Posterior vena cava (tissue), 2 donors: ENCODE data around the gene RELL1. TPM values are rescaled to one million over a fixed set of nuclear protein-coding genes. Genes with fewer than 3 reads are reported as not detected.
"Not testable (repeated sequence)": the region's sequence is repeated elsewhere in the genome, so short reads cannot be mapped to it uniquely, and the experiment has no call there.

Experiments used
- DNase-seq: peaks from one replicate; pipeline ENCODE4 v3.0.0-alpha.2; 2020; ENCODE audit warnings: low spot score
- intact Hi-C, 2 donors: fragments of 100-400 bp; cut with DNase I; formaldehyde crosslinking; loops; one replicate each; pipeline versions ENCODE4 v1.14.1 to v1.14.2; 2022 to 2023
- total RNA-seq, 2 donors: library from RNA; stranded (reverse); fragmentation: NEBNext Ultra II Directional; extraction: Animal tissue kit (Norgen Biotek cat#: 25700); gene quantifications; one replicate each; pipeline ENCODE4 v1.2.1, GENCODE V29; 2021
- donor health status: DM: yes; HTN: yes; CAD: no.
- donor health status: DM: yes; HTN: yes; CAD: no.

The RELL1 gene
- total RNA-seq, 2 donors from 2014 or later, result 33.6 to 40.5 TPM

DNA sequence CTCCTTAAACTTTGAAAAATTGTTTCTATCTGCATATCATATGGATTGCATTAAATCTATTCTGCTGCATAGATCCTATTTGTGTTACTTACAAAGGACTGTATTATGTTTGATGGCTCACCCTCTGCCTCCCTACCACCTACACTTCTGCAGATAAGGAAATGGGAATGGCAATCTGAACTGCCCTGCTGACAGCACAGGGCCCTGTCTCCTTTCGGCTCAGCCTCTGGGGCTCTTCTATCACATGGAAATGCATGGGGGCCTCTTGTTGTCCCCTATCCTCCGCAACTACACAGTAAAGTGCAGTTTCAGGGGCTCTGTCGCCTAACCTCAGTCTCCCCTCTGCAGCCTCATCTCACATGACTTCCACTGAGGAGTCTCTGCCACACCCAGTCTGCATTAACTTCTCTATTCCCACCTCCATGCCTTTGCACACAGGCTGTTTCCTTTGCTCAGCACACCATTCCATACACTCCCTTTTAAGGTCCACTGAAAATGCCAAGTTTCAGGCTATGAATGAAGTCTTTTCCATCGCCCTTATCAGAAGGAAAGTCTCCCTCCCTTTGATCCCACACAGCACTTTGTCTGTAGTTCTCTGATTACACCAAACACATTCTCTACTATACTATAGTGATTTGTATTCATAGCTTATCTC is 12.5 kb downstream of the RELL1 start:
- DNase-seq, result no peak
- intact Hi-C loops, result loop anchor here in 1 of 2 donors (10.0 kb wide), 1 partner anchor 49 kb away; no protein-coding TSS in a partner anchor

DNA sequence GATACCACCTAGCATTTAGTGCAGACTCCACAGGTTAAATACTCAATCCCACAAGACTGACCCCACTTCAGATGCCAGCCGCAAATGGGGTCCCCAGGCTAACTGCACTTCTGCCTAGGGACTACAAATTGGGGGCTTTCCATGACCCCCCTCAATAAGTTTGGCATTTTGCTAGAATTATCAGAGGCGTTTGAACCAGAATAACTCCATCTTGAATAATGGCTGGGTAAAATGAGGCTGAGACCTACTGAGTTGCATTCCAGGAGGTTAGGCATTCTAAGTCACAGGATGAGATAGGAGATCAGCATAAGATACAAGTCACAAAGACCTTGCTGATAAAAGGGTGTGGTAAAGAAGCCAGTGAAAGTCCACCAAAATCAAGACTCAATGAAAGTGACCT is 15.1 kb downstream of the RELL1 start:
- DNase-seq, result no peak
- intact Hi-C loops, result loop anchor here in 1 of 2 donors (10.0 kb wide), 1 partner anchor 46 kb away; no protein-coding TSS in a partner anchor

- DNase-seq, result no peak
- intact Hi-C loops, result loop anchor here in 1 of 2 donors (10.0 kb wide), 1 partner anchor 45 kb away; no protein-coding TSS in a partner anchor
Observed at GRCh38 chr4:37670249-37670648, 15.9 kb downstream of the RELL1 start.

DNA sequence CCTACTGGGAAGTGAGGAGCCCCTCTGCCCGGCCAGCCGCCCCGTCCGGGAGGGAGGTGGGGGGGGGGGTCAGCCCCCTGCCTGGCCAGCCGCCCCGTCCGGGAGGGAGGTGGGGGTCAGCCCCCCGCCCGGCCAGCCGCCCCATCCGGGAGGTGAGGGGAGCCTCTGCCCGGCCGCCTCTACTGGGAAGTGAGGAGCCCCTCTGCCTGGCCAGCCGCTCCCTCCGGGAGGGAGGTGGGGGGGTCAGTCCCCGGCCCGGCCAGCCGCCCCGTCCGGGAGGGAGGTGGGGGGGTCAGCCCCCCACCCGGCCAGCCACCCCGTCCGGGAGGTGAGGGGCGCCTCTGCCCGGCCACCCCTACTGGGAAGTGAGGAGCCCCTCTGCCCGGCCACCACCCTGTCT is 17.1 kb downstream of the RELL1 start:
- intact Hi-C loops, DNase-seq: not testable (repeated sequence)

DNA sequence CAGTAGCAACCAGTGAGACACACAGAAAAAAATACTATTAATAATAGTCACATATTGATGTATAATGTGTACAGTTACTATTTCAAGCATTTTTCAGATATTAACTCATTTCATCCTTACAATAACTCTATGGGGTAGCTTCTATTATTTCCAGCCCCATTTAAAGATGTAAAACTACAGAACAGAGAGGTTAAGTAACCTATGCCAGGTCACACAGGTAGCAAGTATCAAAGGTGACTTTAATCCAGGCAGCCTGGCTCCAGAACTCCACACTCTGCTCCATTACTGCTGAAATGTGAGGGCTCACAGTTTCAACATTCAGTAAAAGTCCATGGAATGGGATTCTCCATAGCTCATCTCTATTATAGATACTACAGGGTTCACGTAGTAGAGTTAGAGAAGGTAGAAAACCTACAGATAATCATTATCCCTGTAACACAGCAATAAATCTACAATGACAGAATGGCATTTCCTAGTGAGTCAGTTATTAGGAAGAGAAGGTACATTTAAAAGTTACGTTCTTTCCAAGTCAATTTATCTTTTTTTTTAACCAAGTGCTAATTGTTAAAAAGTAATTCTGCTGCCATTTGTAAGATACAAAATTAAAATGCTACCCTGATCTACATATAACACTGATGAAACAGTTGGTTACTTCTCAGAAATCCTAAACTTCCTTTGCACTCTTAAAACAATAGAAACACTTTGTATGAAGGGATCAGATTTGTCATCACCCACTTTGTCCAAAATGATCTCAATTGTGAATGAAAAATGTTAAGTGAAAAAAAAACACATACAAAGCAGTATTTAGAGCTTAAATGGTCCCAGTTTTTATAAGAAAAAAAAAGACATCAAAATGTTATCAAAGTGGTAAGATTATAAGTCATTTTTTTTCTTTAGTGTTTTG is 18.7 kb downstream of the RELL1 start:
- intact Hi-C loops, result no loop called here
- no peak for DNase-seq

GRCh38 chr4:37666625-37667071 is 19.5 kb downstream of the RELL1 start:
- intact Hi-C loops, result no loop called here
- DNase-seq, result no peak

- DNase-seq, result no peak
Observed at GRCh38 chr4:37665333-37666320, 20.5 kb downstream of the RELL1 start.

GRCh38 chr4:37664696-37665095 is 21.5 kb downstream of the RELL1 start:
- no peak for DNase-seq
- intact Hi-C loops, result no loop called here

More at GRCh38 chr4:37665333-37666320, 20.5 kb downstream of the RELL1 start:
- intact Hi-C loops, result no loop called here

DNA sequence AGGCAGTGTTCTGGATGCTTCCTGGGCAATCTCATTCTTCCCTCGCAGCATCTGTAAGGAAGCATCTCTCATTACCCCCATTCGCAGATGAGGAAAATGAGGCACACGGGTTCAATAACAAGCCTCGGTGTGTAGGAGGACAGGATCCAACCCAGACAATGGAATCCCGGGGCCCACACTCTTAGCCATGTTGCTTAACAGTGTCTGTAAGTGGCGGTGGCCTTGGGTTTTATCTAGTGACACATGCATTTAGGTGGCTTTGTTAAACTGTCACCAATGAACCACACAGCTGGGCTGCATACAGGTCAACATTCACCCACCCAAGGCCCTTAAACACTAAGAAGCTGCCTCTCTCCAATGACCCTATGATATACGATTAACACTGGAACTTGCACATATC is 22.6 kb downstream of the RELL1 start:
- intact Hi-C loops, result no loop called here
- DNase-seq, result no peak

DNA sequence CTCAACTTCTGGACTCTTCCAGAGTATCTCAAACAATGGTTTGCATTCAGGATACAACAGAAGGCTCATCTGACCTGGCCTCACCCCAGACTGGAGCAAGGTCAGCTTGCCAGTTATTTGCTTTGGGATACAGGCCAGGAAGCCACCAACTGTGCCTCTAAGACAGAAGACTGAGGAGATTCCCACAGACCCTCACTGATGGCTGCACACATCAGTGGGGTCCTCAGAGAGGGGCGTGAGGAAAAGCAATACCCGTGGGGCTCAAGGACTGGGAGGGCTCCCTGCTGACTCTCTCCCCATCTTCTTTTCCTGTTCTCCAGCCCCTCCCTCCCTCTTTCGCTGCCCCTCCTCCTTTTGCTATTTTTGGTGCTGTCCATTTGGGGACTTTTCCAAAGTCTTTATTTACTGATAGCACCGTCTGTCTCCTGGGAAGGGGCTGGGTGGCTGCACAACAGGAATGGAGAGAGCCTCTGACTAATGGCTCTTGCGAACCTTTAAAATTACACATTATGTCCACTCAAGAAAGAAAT is 23.2 kb downstream of the RELL1 start:
- intact Hi-C loops, result no loop called here

GRCh38 chr4:37662251-37662650 is 23.9 kb downstream of the RELL1 start:
- intact Hi-C loops, result no loop called here
- DNase-seq, result no peak

More for the DNA sequence above, 23.2 kb downstream of the RELL1 start:
- DNase-seq, result no peak

DNA sequence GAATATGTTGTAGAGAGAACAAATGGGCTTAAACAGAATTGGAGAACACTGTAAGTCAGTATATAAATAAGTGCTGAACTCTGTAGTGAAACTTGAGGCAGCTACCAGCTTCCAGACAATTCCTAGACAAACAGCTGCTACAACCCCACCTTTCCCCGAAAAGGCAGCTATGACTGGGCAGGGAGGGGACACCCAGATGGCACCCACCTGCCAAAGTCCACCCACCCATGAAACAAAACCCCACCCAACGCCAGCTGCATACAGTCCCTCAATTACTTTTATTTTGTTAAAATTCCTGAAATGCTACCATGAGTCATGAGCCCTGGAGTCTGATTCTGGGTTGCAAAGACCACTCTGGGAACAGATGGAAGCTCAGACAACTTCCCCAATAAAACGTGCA is 24.4 kb downstream of the RELL1 start:
- intact Hi-C loops, result no loop called here

GRCh38 chr4:37659696-37660095 is 26.5 kb downstream of the RELL1 start:
- intact Hi-C loops, result no loop called here
- DNase-seq, result no peak

More for the DNA sequence above, 24.4 kb downstream of the RELL1 start:
- no peak for DNase-seq

DNA sequence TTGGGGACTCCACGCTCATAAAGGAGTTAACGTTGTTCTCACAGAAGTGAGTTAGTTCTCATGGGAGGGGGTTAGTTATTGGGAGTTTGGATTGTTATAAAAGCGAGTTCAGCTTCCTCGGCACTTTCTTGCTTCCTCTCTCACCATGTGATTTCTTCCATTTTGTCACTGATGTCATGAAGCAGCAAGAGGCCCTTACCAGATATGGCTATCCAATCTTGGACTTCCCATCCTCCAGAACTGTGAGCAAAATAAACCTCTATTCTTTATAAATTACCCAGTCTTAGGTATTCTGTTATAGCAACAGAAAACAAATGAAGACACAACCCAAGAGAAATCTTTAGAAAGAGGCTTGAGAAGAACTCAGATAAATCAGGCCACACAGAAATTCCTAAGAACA is 29.5 kb downstream of the RELL1 start:
- intact Hi-C loops, result no loop called here
- DNase-seq, result no peak

GRCh38 chr4:37653601-37654000 is 32.6 kb downstream of the RELL1 start:
- intact Hi-C loops, result no loop called here

GRCh38 chr4:37652747-37653527 is 33.2 kb downstream of the RELL1 start:
- intact Hi-C loops, result no loop called here
- DNase-seq, result no peak

More at GRCh38 chr4:37653601-37654000, 32.6 kb downstream of the RELL1 start:
- DNase-seq, result no peak

DNA sequence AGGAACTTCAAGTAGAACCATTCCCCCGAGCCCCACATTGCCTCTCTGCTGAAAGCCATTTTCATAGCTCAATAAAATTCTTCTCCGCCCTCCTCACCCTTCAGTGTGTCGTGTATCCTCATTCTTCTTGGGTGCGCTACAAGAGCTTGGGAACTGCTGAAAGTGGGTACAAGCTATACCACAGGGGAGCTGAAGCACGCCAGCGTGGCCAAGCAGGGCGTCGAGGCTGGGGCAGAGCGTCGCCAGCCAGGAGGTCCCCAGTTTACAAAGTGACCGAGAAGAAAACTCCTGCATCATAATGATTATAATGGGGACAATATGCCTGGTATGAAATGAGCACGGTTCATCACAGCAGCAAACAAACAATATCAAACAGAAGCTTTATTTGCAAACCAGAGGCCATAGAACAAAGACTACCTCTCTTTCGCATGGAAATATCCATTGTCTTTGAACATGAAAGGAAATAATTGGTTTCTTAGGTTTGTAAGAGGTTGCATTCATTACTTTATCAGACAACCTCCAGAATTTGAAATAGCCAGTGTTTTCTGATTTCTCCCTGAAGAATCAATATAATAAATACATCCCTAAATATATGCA is 34.3 kb downstream of the RELL1 start:
- intact Hi-C loops, result no loop called here
- DNase-seq, result no peak

GRCh38 chr4:37650481-37650880 is 35.7 kb downstream of the RELL1 start:
- intact Hi-C loops, result no loop called here
- DNase-seq, result no peak
